22Rv1 (cell line): ENCODE measurements around the gene DNASE1L1.

Source experiments
- CTCF ChIP-seq: fragments of 450-650 bp; IDR thresholded peaks from 2 replicates; pipeline ENCODE4 v1.5.1; 2017; ENCODE audit warnings: mild to moderate bottlenecking
- ZFX ChIP-seq: fragments of 450-650 bp; IDR thresholded peaks from 2 replicates; pipeline ENCODE4 v1.6.1; 2017; ENCODE audit warnings: antibody characterized with exemption, borderline replicate concordance

GRCh38 chrX:154430479-154430878, 21.4 kb upstream of the DNASE1L1 start:
- TF ChIP-seq CTCF (no peak), ZFX (no peak)
